ENCODE results near the gene EIF1AX. TPM values are rescaled to one million over a fixed set of nuclear protein-coding genes. Genes with fewer than 3 reads are reported as not detected.

Gene EIF1AX
- total and polyA plus RNA-seq, 9 of the 15 experiments (the other 6 are each of a cell fraction or from before 2014, with no cell fraction given) = 54.2 to 178 (median 73.5) TPM

GRCh38 chrX:20116577-20117240, 24.9 kb downstream of the EIF1AX start, which contains the start of gene MAP7D2:
Gene MAP7D2, minus strand, starts transcription at chrX:20116907. Its CDS starts 28 bp downstream, at chrX:20116879.
- no peak for DNase-seq (ENCODE audit: extremely low read depth in 1 of 4, low spot score in 3 of 4)
- FAIRE-seq = no peak
- no peaks in the 10 kb centered on the region for H3K79me2 ChIP-seq (ENCODE audit: control insufficient read depth, insufficient read depth, low read length)
- H3K27me3 ChIP-seq (ENCODE audit: control insufficient read depth in 2 of 2, insufficient read depth in 2 of 2, low read length in 2 of 2) = peaks cover 0 to 15% of the 10 kb centered on the region in 2 experiments; a peak in 3 of 5 replicates
- intact Hi-C loops (cut with micrococcal nuclease) = no loop called here
- no peak for ATAC-seq
- no peaks in the 10 kb centered on the region for H3K36me3 ChIP-seq (ENCODE audit: control insufficient read depth, insufficient read depth, low read length)
- no peak within 1 kb of the TSS for H3K4me2 ChIP-seq (ENCODE audit: insufficient read depth, low read length)
- no peak within 1 kb of the TSS for H3K9ac ChIP-seq (ENCODE audit: insufficient read depth in 1 of 2, low read depth in 2 of 2, low read length in 2 of 2)
- CTCF ChIA-PET (ENCODE audit: low intra/inter-chr PET ratio) = no interaction called here
- no peak for TF ChIP-seq LEF1 (IDR thresholded peaks at IDR 0.05)
- no peak for TF ChIP-seq ZNF41 (CRISPR knock-in tag; conservative IDR thresholded peaks at IDR 0.05)
- TF ChIP-seq ZKSCAN8 (CRISPR knock-in tag; IDR thresholded peaks at IDR 0.05) = no peak
- no peak for TF ChIP-seq SREBF2 (CRISPR knock-in tag; IDR thresholded peaks at IDR 0.05)
- TF ChIP-seq TCF7 (IDR thresholded peaks at IDR 0.05; ENCODE audit: borderline replicate concordance) = no peak
- no peak for TF ChIP-seq HDGF (IDR thresholded peaks at IDR 0.05)
- TF ChIP-seq ZFP30 (CRISPR knock-in tag; IDR thresholded peaks at IDR 0.05; ENCODE audit: borderline replicate concordance) = no peak
- no peak within 1 kb of the TSS for H3K27ac ChIP-seq (ENCODE audit: extremely low read depth, low read depth, low read length)
- H3K9me1 ChIP-seq (ENCODE audit: control insufficient read depth, insufficient read depth, low read length) = no peaks in the 10 kb centered on the region
- WGBS (ENCODE audit: insufficient coverage, low coverage, missing lambda C conversion rate) = 92% methylated on average over 9 of the region's 91 CpGs
- H3K4me3 ChIP-seq = no peak within 1 kb of the TSS
- no peak within 1 kb of the TSS for H2AFZ ChIP-seq (ENCODE audit: low read depth, low read length)
- no peaks in the 10 kb centered on the region for H4K20me1 ChIP-seq (replicated peaks; ENCODE audit: control insufficient read depth, insufficient read depth, low read length)
- POLR2A ChIA-PET = no interaction called here
- in situ Hi-C loops (cut with MboI) = no loop called here
- no TSS peak for BruUV-seq (replicated peaks)
- H3K4me1 ChIP-seq (replicated peaks in 1 of 2; ENCODE audit: control insufficient read depth in 2 of 2, insufficient read depth in 2 of 2, low read length in 2 of 2) = peaks cover 0 to 4% of the 10 kb centered on the region in 2 experiments; a peak in 2 of 5 replicates
- no peaks in the 10 kb centered on the region for H3K9me3 ChIP-seq (replicated peaks; ENCODE audit: control insufficient read depth, insufficient read depth, low read depth, low read length)
